NT2/D1 (cell line): ENCODE data around the gene MYBPH.

ENCODE experiments used
- DNase-seq: peaks from one replicate; pipeline ENCODE4 v3.0.0-alpha.2; 2011; ENCODE audit warnings: low read depth, low spot score
- H3K27me3 ChIP-seq: 2 replicates; pipeline ENCODE4 v1.6.0; 2011; ENCODE audit warnings: mild to moderate bottlenecking; ENCODE audit not compliant: insufficient read length, insufficient read depth
- H3K36me3 ChIP-seq: 2 replicates; pipeline ENCODE4 v1.6.1; 2011; ENCODE audit warnings: mild to moderate bottlenecking, low read length, mixed read lengths; ENCODE audit not compliant: insufficient read depth, insufficient read length
- H3K4me1 ChIP-seq: 2 replicates; pipeline ENCODE4 v1.5.1; 2011; ENCODE audit not compliant: insufficient read depth, insufficient read length
- H3K4me3 ChIP-seq: 2 replicates; pipeline ENCODE4 v1.5.1; 2011; ENCODE audit warnings: low read depth; ENCODE audit not compliant: insufficient read length
- H3K9ac ChIP-seq: 2 replicates; pipeline ENCODE4 v1.6.0; 2011; ENCODE audit warnings: low read depth; ENCODE audit not compliant: insufficient read length
- H3K9me3 ChIP-seq: 2 replicates; pipeline ENCODE4 v1.5.1; 2011; ENCODE audit warnings: mild to moderate bottlenecking, low read length; ENCODE audit not compliant: insufficient read depth
- SUZ12 ChIP-seq: IDR thresholded peaks from 2 replicates; pipeline ENCODE4 v1.6.1; 2011; ENCODE audit not compliant: insufficient read length, insufficient read depth; ENCODE audit errors: extremely low read depth
- YY1 ChIP-seq: IDR thresholded peaks from 2 replicates; pipeline ENCODE4 v1.6.1; 2011; ENCODE audit not compliant: insufficient read length, insufficient read depth
- ZNF274 ChIP-seq: IDR thresholded peaks from 2 replicates; pipeline ENCODE4 v1.6.1; 2011; ENCODE audit warnings: mild to moderate bottlenecking, low read depth, low read length

MYBPH gene

DNA sequence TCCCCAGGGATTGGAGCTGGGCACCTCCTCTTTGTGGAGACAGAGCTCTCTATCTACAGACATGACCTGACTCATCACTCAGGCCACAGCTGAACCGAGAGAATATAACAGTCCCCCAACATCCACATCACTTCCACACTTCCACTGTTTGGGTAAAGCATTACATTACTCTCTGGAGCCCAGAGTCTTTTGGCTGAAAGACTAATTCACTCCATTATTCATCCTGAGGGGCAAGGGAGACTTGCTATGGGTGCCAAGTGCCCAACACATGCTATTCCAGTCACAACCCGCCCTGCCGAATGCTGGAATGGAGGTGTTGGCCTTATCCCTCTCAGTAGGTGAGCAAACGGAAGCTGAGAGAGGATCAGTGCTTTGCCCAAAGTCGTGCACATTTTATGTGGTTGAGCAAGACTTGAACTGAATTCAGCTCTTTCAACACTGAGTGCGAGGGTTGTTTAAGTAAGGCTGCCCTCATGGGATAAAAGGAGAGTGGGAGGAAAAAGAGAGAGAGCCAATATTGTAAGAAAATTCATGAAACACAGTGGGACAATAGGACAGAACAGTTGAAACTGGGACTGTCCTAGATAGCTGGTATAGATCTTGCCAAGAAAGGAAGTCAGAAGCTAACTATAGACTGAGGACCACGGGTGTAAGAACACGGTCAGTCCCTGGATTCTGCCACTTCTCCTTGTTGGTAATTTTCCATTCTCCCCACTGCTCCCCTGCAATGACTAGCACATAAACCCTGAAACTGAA lies 24.4 kb upstream of the MYBPH start:
- H3K27me3 ChIP-seq, result no peaks in the 10 kb centered on the region
- H3K9ac ChIP-seq, result no peak overlapping the region
- H3K9me3 ChIP-seq, result peaks cover 7% of the 10 kb centered on the region; the same call in 1 of the 2 replicates
- TF ChIP-seq YY1 (no peak), SUZ12 (no peak), ZNF274 (no peak)
- no peak overlapping the region for H3K4me3 ChIP-seq
- H3K36me3 ChIP-seq, result no peaks in the 10 kb centered on the region
- DNase-seq, result no peak
- H3K4me1 ChIP-seq, result peaks cover 8% of the 10 kb centered on the region

DNA sequence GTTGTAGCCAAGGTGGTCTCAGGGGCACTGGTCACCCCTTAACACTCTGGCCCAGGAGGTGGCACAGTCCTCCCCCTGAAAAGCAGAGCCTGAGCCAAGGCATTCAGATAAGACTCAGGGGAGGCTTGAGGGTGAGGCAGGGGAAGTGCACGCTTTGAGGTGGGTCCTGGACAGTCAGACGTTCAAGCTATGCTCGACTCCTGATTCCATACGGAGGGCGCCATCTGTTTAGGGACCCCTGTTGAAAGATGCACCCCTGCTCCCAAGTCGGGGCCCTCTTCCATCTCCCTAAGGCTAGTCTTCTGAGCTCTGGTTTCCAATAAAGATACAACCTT lies 23.8 kb upstream of the MYBPH start:
- TF ChIP-seq ZNF274 (no peak), SUZ12 (no peak), YY1 (no peak)
- Histone ChIP-seq H3K27me3 (no peaks in the 10 kb centered on the region), H3K4me1 (peaks cover 8% of the 10 kb centered on the region)

DNA sequence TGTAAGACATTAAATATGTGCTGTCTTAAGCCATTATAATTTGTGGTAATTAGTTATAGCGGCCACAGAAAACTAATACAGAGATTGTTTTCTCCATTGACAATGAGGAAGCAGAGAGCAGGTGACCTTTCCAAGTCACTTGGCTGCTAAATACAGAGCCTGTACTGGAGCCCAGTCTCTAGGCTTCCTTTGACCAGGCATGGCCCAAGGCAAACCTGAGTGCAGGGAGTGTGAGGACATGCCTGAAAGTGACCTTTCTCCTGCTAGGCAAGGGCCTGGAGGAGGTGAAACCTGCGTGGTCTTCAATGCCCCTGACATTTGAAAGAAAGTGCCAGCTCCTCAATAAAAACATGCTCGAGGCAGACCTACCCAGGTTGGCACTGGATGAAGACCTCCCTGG lies 23.4 kb upstream of the MYBPH start:
- Histone ChIP-seq H3K9me3 (peaks cover 7% of the 10 kb centered on the region; the same call in 1 of the 2 replicates), H3K4me1 (peaks cover 8% of the 10 kb centered on the region), H3K36me3 (no peaks in the 10 kb centered on the region), H3K27me3 (no peaks in the 10 kb centered on the region), H3K4me3 (no peak overlapping the region), H3K9ac (no peak overlapping the region)
- TF ChIP-seq ZNF274 (no peak), YY1 (no peak), SUZ12 (no peak)
- no peak for DNase-seq

More for the DNA sequence above, 23.8 kb upstream of the MYBPH start:
- H3K9ac ChIP-seq, result no peak overlapping the region
- peaks cover 7% of the 10 kb centered on the region; the same call in 1 of the 2 replicates for H3K9me3 ChIP-seq
- no peak for DNase-seq
- no peaks in the 10 kb centered on the region for H3K36me3 ChIP-seq
- H3K4me3 ChIP-seq, result no peak overlapping the region

DNA sequence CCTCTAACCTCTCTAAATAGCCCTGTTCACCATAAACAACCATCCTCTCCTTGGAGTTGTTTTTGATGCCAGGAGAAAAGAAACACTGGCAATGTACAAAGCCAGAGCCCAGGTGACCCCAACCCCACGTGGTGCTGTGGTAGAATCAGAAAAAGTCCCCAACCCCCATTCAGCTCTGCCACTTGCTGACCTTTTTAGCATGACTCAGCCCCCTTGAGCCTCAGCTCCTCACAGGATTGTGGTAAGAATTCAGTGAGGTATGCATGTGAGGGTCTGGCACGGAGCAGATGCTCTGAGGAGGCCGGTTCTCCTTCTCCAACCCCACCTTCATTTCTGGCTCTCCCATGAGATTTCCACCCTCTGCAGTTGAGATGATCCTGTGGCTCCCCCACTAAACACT lies 22.0 kb upstream of the MYBPH start:
- peaks cover 7% of the 10 kb centered on the region; the same call in 1 of the 2 replicates for H3K9me3 ChIP-seq
- H3K4me3 ChIP-seq, result no peak overlapping the region
- TF ChIP-seq SUZ12, result no peak
- TF ChIP-seq YY1, result no peak
- no peak for TF ChIP-seq ZNF274
- H3K36me3 ChIP-seq, result no peaks in the 10 kb centered on the region
- DNase-seq, result peak; percentile 70
- H3K9ac ChIP-seq, result no peak overlapping the region
- H3K27me3 ChIP-seq, result no peaks in the 10 kb centered on the region
- peaks cover 8% of the 10 kb centered on the region for H3K4me1 ChIP-seq

DNA sequence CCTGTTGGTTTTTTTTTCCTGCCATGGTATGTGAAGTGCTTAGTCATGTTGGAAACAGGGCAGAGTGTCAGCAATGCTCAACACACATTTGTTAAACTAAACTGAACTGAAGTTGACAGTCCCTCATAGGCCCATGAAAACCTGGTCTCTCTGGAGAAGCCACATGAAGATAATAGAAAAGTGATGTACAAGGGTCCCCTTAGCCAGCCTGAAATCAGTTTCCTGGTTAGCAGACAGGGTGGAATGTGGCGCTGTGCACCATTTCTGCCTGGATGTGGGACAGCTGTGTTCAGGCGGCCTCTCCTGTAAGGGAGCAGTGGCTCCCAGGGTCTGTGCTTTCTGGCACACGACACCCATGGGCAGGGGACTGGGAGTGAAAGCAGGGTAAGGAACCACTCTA lies 20.7 kb upstream of the MYBPH start:
- H3K9me3 ChIP-seq, result peaks cover 7% of the 10 kb centered on the region; the same call in 1 of the 2 replicates
- no peak for DNase-seq
- H3K9ac ChIP-seq, result no peak overlapping the region
- peaks cover 8% of the 10 kb centered on the region for H3K4me1 ChIP-seq
- H3K36me3 ChIP-seq, result no peaks in the 10 kb centered on the region
- no peak for TF ChIP-seq SUZ12
- no peak for TF ChIP-seq YY1
- no peak for TF ChIP-seq ZNF274
- no peak overlapping the region for H3K4me3 ChIP-seq
- no peaks in the 10 kb centered on the region for H3K27me3 ChIP-seq

DNA sequence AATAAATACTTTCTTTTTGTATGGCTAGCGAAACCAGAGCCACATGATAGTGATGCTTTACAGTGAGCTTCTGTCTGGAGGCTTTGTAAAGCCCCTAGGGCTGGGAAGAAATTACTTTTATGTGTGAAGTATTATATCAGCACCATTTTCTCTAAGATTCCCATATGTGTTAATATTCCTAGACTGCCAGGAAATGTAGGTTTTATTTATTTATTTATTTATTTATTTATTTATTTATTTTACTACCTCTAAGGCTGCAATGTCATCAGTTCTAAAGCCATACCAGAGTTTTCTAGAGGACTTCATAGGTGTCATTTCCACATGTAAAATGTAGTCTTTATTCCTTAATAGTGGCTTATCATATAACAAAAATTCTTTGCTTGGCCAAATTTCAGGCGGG lies 15.3 kb upstream of the MYBPH start:
- Histone ChIP-seq H3K36me3 (no peaks in the 10 kb centered on the region), H3K4me3 (no peak overlapping the region), H3K9ac (no peak overlapping the region), H3K27me3 (no peaks in the 10 kb centered on the region), H3K4me1 (peaks cover 11% of the 10 kb centered on the region), H3K9me3 (no peaks in the 10 kb centered on the region)
- TF ChIP-seq SUZ12 (no peak), ZNF274 (no peak), YY1 (no peak)
- DNase-seq, result no peak

DNA sequence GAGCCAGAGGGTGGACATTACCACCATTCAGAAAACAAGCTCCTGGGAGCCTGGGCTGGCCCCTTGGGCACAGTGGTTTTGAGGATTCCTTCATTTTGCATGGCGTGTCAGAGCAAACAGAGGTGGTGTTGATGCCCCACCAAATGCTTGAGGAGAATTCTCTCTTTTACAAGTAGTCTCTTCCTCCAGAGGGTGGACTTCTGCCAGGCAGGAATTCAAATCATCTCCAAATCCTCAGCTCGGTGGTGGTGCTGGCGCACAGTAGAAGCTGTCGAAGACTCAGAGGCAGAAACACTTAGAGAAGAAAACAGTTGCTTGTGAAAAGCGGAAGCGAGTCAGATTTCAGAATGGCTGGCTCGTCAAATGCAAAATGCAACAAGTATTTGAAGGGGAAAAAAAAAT lies 14.3 kb upstream of the MYBPH start:
- Histone ChIP-seq H3K4me3 (no peak overlapping the region), H3K36me3 (no peaks in the 10 kb centered on the region), H3K27me3 (no peaks in the 10 kb centered on the region), H3K4me1 (peaks cover 19% of the 10 kb centered on the region), H3K9me3 (no peaks in the 10 kb centered on the region), H3K9ac (no peak overlapping the region)
- no peak for DNase-seq
- TF ChIP-seq SUZ12, result no peak
- TF ChIP-seq ZNF274, result no peak
- no peak for TF ChIP-seq YY1

DNA sequence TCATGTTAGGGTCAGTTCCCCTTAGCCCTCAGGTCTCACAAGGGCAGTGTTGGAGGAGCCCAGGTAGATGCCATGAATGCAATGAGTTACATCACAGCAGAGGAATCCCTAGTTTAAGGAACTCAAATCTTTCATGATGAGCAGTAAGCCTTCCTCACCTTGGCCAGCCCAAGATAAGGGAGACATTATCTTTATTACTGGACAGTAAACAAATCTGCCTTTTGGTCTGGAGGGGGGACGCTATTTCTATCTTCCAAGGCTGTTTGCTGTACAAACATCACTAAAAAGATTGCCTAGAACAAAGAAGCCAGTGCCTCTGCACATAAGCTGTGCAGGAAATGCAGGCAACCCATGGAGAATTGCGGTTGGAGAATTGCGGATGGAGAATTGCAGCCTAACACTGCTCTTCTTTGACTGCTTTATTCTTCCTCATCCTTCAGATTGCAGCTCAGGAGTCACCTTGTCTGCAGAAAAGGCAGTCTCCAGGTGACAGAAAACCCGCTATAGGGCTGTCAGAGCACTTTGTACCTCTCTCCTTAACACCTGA lies 13.1 kb upstream of the MYBPH start:
- Histone ChIP-seq H3K9ac (no peak overlapping the region), H3K27me3 (no peaks in the 10 kb centered on the region)
- no peak for DNase-seq

More for the DNA sequence above, 13.1 kb upstream of the MYBPH start:
- Histone ChIP-seq H3K36me3 (no peaks in the 10 kb centered on the region), H3K9me3 (no peaks in the 10 kb centered on the region), H3K4me3 (no peak overlapping the region), H3K4me1 (peaks cover 19% of the 10 kb centered on the region)
- TF ChIP-seq YY1 (no peak), SUZ12 (no peak), ZNF274 (no peak)
